K562 (cell line): ENCODE measurements around the gene KCND1. TPM values are rescaled to one million over a fixed set of nuclear protein-coding genes. Genes with fewer than 3 reads are reported as not detected.

Source experiments
- ATAC-seq: fragments of 200-7000 bp; cut with Tn5 transposase; 3 replicates; pipeline ENCODE4 v1.9.1; 2020; ENCODE audit warnings: moderate library complexity
- BruUV-seq: library from RNA; stranded (reverse); fragments of 400-500 nt; replicated peaks from 2 replicates; lab custom pipeline; 2021; lab: Mats Ljungman, UMichigan
- CTCF ChIA-PET: fragments of 300-600 bp; formaldehyde crosslinking; extraction: SDS; loops from one replicate; lab custom pipeline; 2021; ENCODE audit warnings: low intra/inter-chr PET ratio; lab: Yijun Ruan, JAX
- POLR2A ChIA-PET: fragments of 300-600, 350-650 bp; sonication (Branson Sonifier 250); formaldehyde crosslinking; extraction: SDS; loops from one replicate; lab custom pipeline; 2021; ENCODE audit warnings: antibody characterized with exemption, inconsistent platforms; lab: Yijun Ruan, JAX
- DNase-seq, 4 experiments: peaks; one replicate each; pipeline versions ENCODE4 v3.0.0 to v3.0.0-alpha.2; 2011 to 2018; ENCODE audit warnings: low spot score in 3 of 4, mixed read lengths in 3 of 4; ENCODE audit errors: extremely low read depth in 1 of 4
- FAIRE-seq: peaks from 2 replicates; lab custom pipeline; 2011; peaks lifted over from hg19 to GRCh38; lab: Jason Lieb, UNC
- H2AFZ ChIP-seq: 2 replicates; pipeline ENCODE4 v1.6.0; 2011; ENCODE audit warnings: low read depth, low read length, control low read depth, inconsistent platforms
- H3K27ac ChIP-seq: fragments of 200-600 bp; 3 replicates; pipeline ENCODE4 v1.8.0; 2011; ENCODE audit warnings: low read depth, mild to moderate bottlenecking, control low read depth, inconsistent platforms, low read length, moderate library complexity, mixed read lengths; ENCODE audit errors: extremely low read depth
- H3K27me3 ChIP-seq, 2 experiments: fragments of 300-600 bp in 1 of 2; 2 replicates in 1 of 2; 3 replicates in 1 of 2; pipeline versions ENCODE4 v1.6.0 to v1.8.0; 2011; ENCODE audit warnings: inconsistent platforms in 2 of 2, low read length in 2 of 2, mild to moderate bottlenecking in 1 of 2, mixed read lengths in 1 of 2, moderate library complexity in 1 of 2; ENCODE audit not compliant: control insufficient read depth in 2 of 2, insufficient read depth in 2 of 2
- H3K36me3 ChIP-seq: fragments of 300-600 bp; 3 replicates; pipeline ENCODE4 v1.8.0; 2011; ENCODE audit warnings: mild to moderate bottlenecking, low read length, inconsistent platforms; ENCODE audit not compliant: control insufficient read depth, insufficient read depth
- H3K4me1 ChIP-seq, 2 experiments: fragments of 200-600 bp in 1 of 2; replicated peaks in 1 of 2; 2 replicates in 1 of 2; 3 replicates in 1 of 2; pipeline versions ENCODE4 v1.5.1 to v1.8.0; 2011; ENCODE audit warnings: inconsistent platforms in 2 of 2, low read length in 2 of 2, mild to moderate bottlenecking in 1 of 2, mixed read lengths in 1 of 2, moderate library complexity in 1 of 2; ENCODE audit not compliant: control insufficient read depth in 2 of 2, insufficient read depth in 2 of 2
- H3K4me2 ChIP-seq: 2 replicates; pipeline ENCODE4 v1.6.1; 2011; ENCODE audit warnings: low read length, control low read depth, inconsistent platforms, mixed read lengths; ENCODE audit not compliant: insufficient read depth
- H3K4me3 ChIP-seq: fragments of 200-600 bp; sonication (generic), shearing (Covaris generic); 2 replicates; pipeline ENCODE4 v1.5.1; 2016; ENCODE audit warnings: control low read depth, inconsistent platforms
- H3K79me2 ChIP-seq: fragments of 200-600 bp; 3 replicates; pipeline ENCODE4 v1.8.0; 2011; ENCODE audit warnings: low read length, inconsistent platforms; ENCODE audit not compliant: control insufficient read depth, insufficient read depth
- H3K9ac ChIP-seq, 2 experiments: 2 replicates each; pipeline versions ENCODE4 v1.6.0 to v1.6.1; 2011; ENCODE audit warnings: low read depth in 2 of 2, low read length in 2 of 2, control low read depth in 1 of 2, inconsistent platforms in 1 of 2, mild to moderate bottlenecking in 1 of 2, mixed read lengths in 1 of 2; ENCODE audit not compliant: insufficient read depth in 1 of 2
- H3K9me1 ChIP-seq: one replicate; pipeline ENCODE4 v1.6.0; 2011; ENCODE audit warnings: inconsistent platforms, mild to moderate bottlenecking, low read length, moderate library complexity; ENCODE audit not compliant: control insufficient read depth, insufficient read depth
- H3K9me3 ChIP-seq: replicated peaks from 2 replicates; pipeline ENCODE4 v1.5.1; 2011; ENCODE audit warnings: low read depth, low read length, inconsistent platforms; ENCODE audit not compliant: control insufficient read depth, insufficient read depth
- H4K20me1 ChIP-seq: replicated peaks from 2 replicates; pipeline ENCODE4 v1.6.1; 2011; ENCODE audit warnings: low read length, inconsistent platforms, mixed read lengths; ENCODE audit not compliant: control insufficient read depth, insufficient read depth
- CBFB ChIP-seq: sonication (generic); formaldehyde crosslinking; IDR thresholded peaks from 2 replicates; pipeline ENCODE4 v1.4.0; 2020; ENCODE audit warnings: mild to moderate bottlenecking, missing genetic modification reagents
- ELF1 ChIP-seq: fragments of 200-800 bp; sonication (Bioruptor generic); IDR thresholded peaks from 2 replicates; pipeline ENCODE4 v1.6.1; 2016; ENCODE audit warnings: missing genetic modification characterization, missing compliant biosample characterization
- GATA2 ChIP-seq: sonication (generic); formaldehyde crosslinking; IDR thresholded peaks from 2 replicates; pipeline ENCODE4 v1.4.0; 2020; ENCODE audit warnings: mild to moderate bottlenecking, missing genetic modification reagents
- HNRNPLL ChIP-seq: fragments of 200-400 bp; formaldehyde crosslinking; IDR thresholded peaks from 2 replicates; pipeline ENCODE4 v1.6.1; 2017; ENCODE audit warnings: low read length, low read depth, mild to moderate bottlenecking; ENCODE audit not compliant: poor library complexity, severe bottlenecking
- MXD1 ChIP-seq: fragments of 250-450 bp; sonication (Bioruptor Pico); IDR thresholded peaks from 2 replicates; pipeline ENCODE4 v1.8.0; 2021; ENCODE audit warnings: borderline replicate concordance, mild to moderate bottlenecking, moderate library complexity; ENCODE audit not compliant: poor library complexity, severe bottlenecking
- NELFE ChIP-seq: IDR thresholded peaks from 2 replicates; pipeline ENCODE4 v1.6.1; 2011; ENCODE audit warnings: mild to moderate bottlenecking; ENCODE audit not compliant: insufficient read depth, insufficient read length
- POLR2A ChIP-seq: fragments of 450-650 bp; conservative IDR thresholded peaks from 2 replicates; pipeline ENCODE4 v1.6.1; 2016
- TAF9B ChIP-seq: fragments of 450-650 bp; IDR thresholded peaks from 2 replicates; pipeline ENCODE4 v1.6.1; 2018; ENCODE audit warnings: mild to moderate bottlenecking; ENCODE audit not compliant: partially characterized antibody
- USF2 ChIP-seq: sonication (generic); formaldehyde crosslinking; IDR thresholded peaks from 2 replicates; pipeline ENCODE4 v1.5.0; 2020; ENCODE audit warnings: missing genetic modification reagents
- ZNF3 ChIP-seq: fragments of 250-450 bp; sonication (Bioruptor Pico); IDR thresholded peaks from 2 replicates; pipeline ENCODE4 v1.5.0; 2021; ENCODE audit warnings: mild to moderate bottlenecking, moderate library complexity
- WGBS: fragments of 100-300 bp; shearing (Covaris generic); methylation state at CpG from one replicate; pipeline ENCODE4 v1.1.6; 2016; ENCODE audit warnings: low coverage, mixed read lengths; ENCODE audit not compliant: insufficient coverage; ENCODE audit errors: missing lambda C conversion rate; 5-methylcytosine and 5-hydroxymethylcytosine counted together
- in situ Hi-C: fragments of 300-500 bp; cut with MboI; formaldehyde crosslinking; loops from 4 replicates; pipeline ENCODE4 v1.15.0; 2018; ENCODE audit warnings: inconsistent platforms, mixed read lengths
- intact Hi-C: fragments of 100-400 bp; cut with micrococcal nuclease; formaldehyde crosslinking; loops from 2 replicates; pipeline ENCODE4 v1.14.2; 2022
- polyA plus RNA-seq, 8 experiments: library from polyadenylated mRNA; depleted of rRNA in 4 of 8; stranded (reverse) in 5 of 8; unstranded in 3 of 8; fragments of >200 nt; fragmentation: Nextera tagmentation in 2 of 8; fragmentation: Illumina TruSeq in 1 of 8; extraction: Ambion mirVana in 2 of 8; extraction: Trizol in 1 of 8; gene quantifications; 2 replicates each; pipeline versions ENCODE4 v1.2.1 to v1.2.3, GENCODE V29; 2011 to 2014; ENCODE audit warnings: inconsistent platforms in 1 of 8, missing spikeins in 1 of 8
- total RNA-seq, 7 experiments: library from RNA; depleted of rRNA in 6 of 7; stranded (reverse); fragments of >200 nt in 6 of 7; fragmentation: Illumina TruSeq in 2 of 7; extraction: Trizol in 2 of 7; gene quantifications; 2 replicates each; pipeline versions ENCODE4 v1.2.1 to v1.2.3, GENCODE V29; 2011 to 2021; ENCODE audit warnings: low replicate concordance in 1 of 7
- TF ChIP-seq, protein P1 (sequence below): fragments of 450-650 bp; formaldehyde crosslinking; IDR thresholded peaks from 2 replicates; pipeline ENCODE4 v1.4.0; 2020; ENCODE audit warnings: mild to moderate bottlenecking, moderate library complexity
- TF ChIP-seq, protein P2 (sequence below), 2 experiments: fragments of 450-650 bp in 1 of 2; sonication (generic) in 1 of 2; formaldehyde crosslinking; conservative IDR thresholded peaks; 2 replicates each; pipeline versions ENCODE4 v1.4.0 to v1.8.1; 2020 to 2022; ENCODE audit warnings: mild to moderate bottlenecking in 1 of 2, missing genetic modification reagents in 1 of 2

Gene KCND1
- total and polyA plus RNA-seq, 9 of the 15 experiments (the other 6 are each of a cell fraction or from before 2014, with no cell fraction given), result 0.06 to 0.83 (median 0.39) TPM; not detected in 1

- TF ChIP-seq CBFB (CRISPR knock-in tag), result no peak
- TF ChIP-seq TAF9B, result no peak
- TF ChIP-seq NELFE, result no peak
- TF ChIP-seq ELF1 (tag), result no peak
- TF ChIP-seq ZNF3, result no peak
Observed at GRCh38 chrX:48927123-48927522, 44.5 kb downstream of the KCND1 start (continued).

DNA sequence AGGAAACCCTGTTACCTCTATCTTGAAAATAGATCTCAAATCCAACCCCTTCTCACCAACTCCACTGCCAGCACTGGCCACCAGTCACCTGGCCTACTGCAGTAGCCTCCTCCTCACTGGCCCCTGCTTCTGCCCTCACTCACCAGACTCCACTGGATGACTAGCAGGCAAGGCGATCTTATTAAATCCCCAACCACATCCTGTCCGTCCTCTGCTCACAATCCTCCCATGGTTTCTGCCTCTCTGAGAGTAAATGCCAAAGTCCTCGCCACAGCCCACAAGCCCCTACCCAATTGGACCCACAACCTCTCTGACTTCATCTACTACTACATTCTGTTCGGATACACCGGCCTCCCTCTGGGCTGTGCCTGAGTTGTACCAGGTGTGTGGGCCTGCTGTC is 47.4 kb downstream of the KCND1 start:
- Histone ChIP-seq H3K4me3 (no peak overlapping the region), H3K4me1 (peaks cover 20 to 21% of the 10 kb centered on the region in 2 experiments; a peak in 4 of 5 replicates), H3K27me3 (no peaks in the 10 kb centered on the region), H3K36me3 (peaks cover 63% of the 10 kb centered on the region), H3K9me3 (no peaks in the 10 kb centered on the region), H3K9ac (no peak overlapping the region), H3K4me2 (no peak overlapping the region), H3K27ac (no peak overlapping the region), H4K20me1 (no peaks in the 10 kb centered on the region), H3K9me1 (no peaks in the 10 kb centered on the region), H2AFZ (no peak overlapping the region), H3K79me2 (peaks cover 16% of the 10 kb centered on the region; the same call in 2 of the 3 replicates)
- ChIA-PET POLR2A (no interaction called here), CTCF (no interaction called here)
- no peak for ATAC-seq
- no peak for FAIRE-seq
- DNase-seq, result no peak
- in situ Hi-C loops (no loop called here), intact Hi-C loops (no loop called here)
- TF ChIP-seq HNRNPLL (no peak), POLR2A (peak; percentile 45; the same call in 1 of the 2 replicates), MXD1 (CRISPR knock-in tag) (no peak), USF2 (CRISPR knock-in tag) (no peak), GATA2 (CRISPR knock-in tag) (no peak)
- TF ChIP-seq, protein P1, sequence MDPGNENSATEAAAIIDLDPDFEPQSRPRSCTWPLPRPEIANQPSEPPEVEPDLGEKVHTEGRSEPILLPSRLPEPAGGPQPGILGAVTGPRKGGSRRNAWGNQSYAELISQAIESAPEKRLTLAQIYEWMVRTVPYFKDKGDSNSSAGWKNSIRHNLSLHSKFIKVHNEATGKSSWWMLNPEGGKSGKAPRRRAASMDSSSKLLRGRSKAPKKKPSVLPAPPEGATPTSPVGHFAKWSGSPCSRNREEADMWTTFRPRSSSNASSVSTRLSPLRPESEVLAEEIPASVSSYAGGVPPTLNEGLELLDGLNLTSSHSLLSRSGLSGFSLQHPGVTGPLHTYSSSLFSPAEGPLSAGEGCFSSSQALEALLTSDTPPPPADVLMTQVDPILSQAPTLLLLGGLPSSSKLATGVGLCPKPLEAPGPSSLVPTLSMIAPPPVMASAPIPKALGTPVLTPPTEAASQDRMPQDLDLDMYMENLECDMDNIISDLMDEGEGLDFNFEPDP (CRISPR knock-in tag), result no peak
- TF ChIP-seq, protein P2, sequence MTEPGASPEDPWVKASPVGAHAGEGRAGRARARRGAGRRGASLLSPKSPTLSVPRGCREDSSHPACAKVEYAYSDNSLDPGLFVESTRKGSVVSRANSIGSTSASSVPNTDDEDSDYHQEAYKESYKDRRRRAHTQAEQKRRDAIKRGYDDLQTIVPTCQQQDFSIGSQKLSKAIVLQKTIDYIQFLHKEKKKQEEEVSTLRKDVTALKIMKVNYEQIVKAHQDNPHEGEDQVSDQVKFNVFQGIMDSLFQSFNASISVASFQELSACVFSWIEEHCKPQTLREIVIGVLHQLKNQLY (CRISPR knock-in tag; conservative IDR thresholded peaks at IDR 0.05), result no peak
- WGBS, result 83% methylated on average over 3 of the region's 5 CpGs
- no TSS peak for BruUV-seq
